CD4-positive, alpha-beta T cell (primary cell): ENCODE measurements around the gene ZDHHC1. TPM values are rescaled to one million over a fixed set of nuclear protein-coding genes. Genes with fewer than 3 reads are reported as not detected.

Experiments used
- ATAC-seq: fragments of 200-7000 bp; cut with Tn5 transposase; one replicate; pipeline ENCODE4 v1.10.0; 2022; ENCODE audit warnings: mild to moderate bottlenecking; ENCODE audit not compliant: poor library complexity
- CTCF ChIA-PET: fragments of 350-600 bp; sonication (Branson Sonifier 250); formaldehyde crosslinking; loops from one replicate; lab custom pipeline; 2021; ENCODE audit warnings: antibody characterized with exemption, inconsistent platforms; lab: Charles Lee
- POLR2A ChIA-PET: fragments of 350-600 bp; sonication (Branson Sonifier 250); formaldehyde crosslinking; loops from one replicate; lab custom pipeline; 2021; ENCODE audit warnings: antibody characterized with exemption, inconsistent platforms; lab: Charles Lee
- DNase-seq, 14 experiments: peaks; one replicate each; pipeline ENCODE4 v3.0.0-alpha.2; 2013 to 2020; ENCODE audit warnings: mixed read lengths in 2 of 14
- H3K27ac ChIP-seq, 2 donors: one replicate each; pipeline versions ENCODE4 v1.5.1 to v1.7.0; 2013; ENCODE audit warnings: low read length in 2 of 2, low read depth in 1 of 2, mild to moderate bottlenecking in 1 of 2
- H3K27me3 ChIP-seq, 2 experiments: 1 replicate in 1 of 2; 2 replicates in 1 of 2; pipeline versions ENCODE4 v1.6.1 to v1.7.0; 2013; ENCODE audit warnings: low read length in 2 of 2, control low read depth in 1 of 2, mild to moderate bottlenecking in 1 of 2, moderate library complexity in 1 of 2; ENCODE audit not compliant: insufficient read depth in 2 of 2, control insufficient read depth in 1 of 2
- H3K36me3 ChIP-seq: one replicate; pipeline ENCODE4 v1.6.1; 2013; ENCODE audit warnings: low read length, control low read depth; ENCODE audit not compliant: insufficient read depth
- H3K4me1 ChIP-seq: one replicate; pipeline ENCODE4 v1.6.1; 2013; ENCODE audit warnings: low read length, control low read depth; ENCODE audit not compliant: insufficient read depth
- H3K4me3 ChIP-seq: one replicate; pipeline ENCODE4 v1.5.1; 2013; ENCODE audit warnings: mild to moderate bottlenecking, low read length, moderate library complexity
- H3K9me3 ChIP-seq, 2 experiments: 1 replicate in 1 of 2; 2 replicates in 1 of 2; pipeline versions ENCODE4 v1.6.1 to v1.7.0; 2013; ENCODE audit warnings: low read length in 2 of 2, mild to moderate bottlenecking in 2 of 2, control low read depth in 1 of 2, moderate library complexity in 1 of 2; ENCODE audit not compliant: control insufficient read depth in 1 of 2, insufficient read depth in 1 of 2
- H3K27ac Mint-ChIP-seq: one replicate; pipeline ENCODE4 v1.8.0; 2020; ENCODE audit warnings: mixed read lengths
- H3K27me3 Mint-ChIP-seq: one replicate; pipeline ENCODE4 v1.8.0; 2021; ENCODE audit warnings: mixed read lengths
- H3K36me3 Mint-ChIP-seq: one replicate; pipeline ENCODE4 v1.8.0; 2021; ENCODE audit warnings: low read depth, mixed read lengths
- H3K4me1 Mint-ChIP-seq: one replicate; pipeline ENCODE4 v1.8.0; 2021; ENCODE audit warnings: low read depth, mixed read lengths
- H3K4me3 Mint-ChIP-seq: one replicate; pipeline ENCODE4 v1.8.0; 2020; ENCODE audit warnings: mild to moderate bottlenecking, mixed read lengths
- H3K9me3 Mint-ChIP-seq: one replicate; pipeline ENCODE4 v1.8.0; 2020; ENCODE audit warnings: mixed read lengths
- intact Hi-C, 2 experiments: fragments of 100-400 bp; cut with DNase I in 1 of 2; cut with micrococcal nuclease in 1 of 2; formaldehyde crosslinking; loops; one replicate each; pipeline versions ENCODE4 v1.15.1 to v1.9.0; 2023 to 2025; cut with DNase I, micrococcal nuclease
- total RNA-seq, 174 experiments: library from RNA in 2 of 174; stranded (reverse) in 2 of 174; gene quantifications; one replicate each; pipeline ENCODE4 v1.2.3 and lab custom pipeline; 2021 to 2026
- TF ChIP-seq, protein P1 (sequence below): fragments of 200-600 bp; IDR thresholded peaks from one replicate; pipeline ENCODE4 v1.8.0; 2022; ENCODE audit warnings: antibody characterized with exemption, mild to moderate bottlenecking

ZDHHC1 gene
- total RNA-seq, 2 experiments from 2014 or later, result 0.22 TPM; not detected in 1

DNA sequence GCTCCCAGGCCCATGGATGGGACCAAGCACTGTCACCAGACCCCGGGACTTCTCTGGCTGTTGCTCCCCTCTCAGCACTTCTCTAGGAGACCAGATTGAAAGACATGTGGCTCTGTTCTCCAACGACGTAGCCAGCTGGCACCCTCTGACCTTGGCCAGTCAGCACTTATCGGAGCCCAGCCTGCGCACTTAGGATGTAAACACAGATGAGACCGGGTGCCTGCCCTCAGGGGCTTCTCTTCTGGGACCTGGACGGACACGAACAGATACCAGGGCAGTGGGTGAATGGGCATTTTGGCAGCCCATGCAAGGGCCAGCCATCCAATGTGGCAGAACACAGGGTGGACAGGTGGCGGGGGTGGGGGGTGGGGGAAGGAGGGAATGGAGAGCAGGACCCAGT lies 6.6 kb downstream of the ZDHHC1 start:
- ChIA-PET CTCF (no interaction called here), POLR2A (no interaction called here)
- Histone ChIP-seq H3K4me1 (no peaks in the 10 kb centered on the region), H3K36me3 (no peaks in the 10 kb centered on the region), H3K27ac (no peak overlapping the region), H3K27me3 (peaks cover 4% of the 10 kb centered on the region in 2 experiments), H3K4me3 (no peak overlapping the region), H3K9me3 (no peaks in the 10 kb centered on the region)
- Mint-ChIP-seq H3K27ac (no peak overlapping the region), H3K36me3 (no peaks in the 10 kb centered on the region), H3K4me3 (no peak overlapping the region), H3K4me1 (no peaks in the 10 kb centered on the region), H3K27me3 (peaks cover 16% of the 10 kb centered on the region), H3K9me3 (no peaks in the 10 kb centered on the region)
- TF ChIP-seq, protein P1, sequence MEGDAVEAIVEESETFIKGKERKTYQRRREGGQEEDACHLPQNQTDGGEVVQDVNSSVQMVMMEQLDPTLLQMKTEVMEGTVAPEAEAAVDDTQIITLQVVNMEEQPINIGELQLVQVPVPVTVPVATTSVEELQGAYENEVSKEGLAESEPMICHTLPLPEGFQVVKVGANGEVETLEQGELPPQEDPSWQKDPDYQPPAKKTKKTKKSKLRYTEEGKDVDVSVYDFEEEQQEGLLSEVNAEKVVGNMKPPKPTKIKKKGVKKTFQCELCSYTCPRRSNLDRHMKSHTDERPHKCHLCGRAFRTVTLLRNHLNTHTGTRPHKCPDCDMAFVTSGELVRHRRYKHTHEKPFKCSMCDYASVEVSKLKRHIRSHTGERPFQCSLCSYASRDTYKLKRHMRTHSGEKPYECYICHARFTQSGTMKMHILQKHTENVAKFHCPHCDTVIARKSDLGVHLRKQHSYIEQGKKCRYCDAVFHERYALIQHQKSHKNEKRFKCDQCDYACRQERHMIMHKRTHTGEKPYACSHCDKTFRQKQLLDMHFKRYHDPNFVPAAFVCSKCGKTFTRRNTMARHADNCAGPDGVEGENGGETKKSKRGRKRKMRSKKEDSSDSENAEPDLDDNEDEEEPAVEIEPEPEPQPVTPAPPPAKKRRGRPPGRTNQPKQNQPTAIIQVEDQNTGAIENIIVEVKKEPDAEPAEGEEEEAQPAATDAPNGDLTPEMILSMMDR, result no peak
- DNase-seq (no peak), ATAC-seq (no peak)
- intact Hi-C loops, result loop anchor here in 1 of 2 experiments (10.0 kb wide), 1 partner anchor 435 kb away; no protein-coding TSS in a partner anchor

DNA sequence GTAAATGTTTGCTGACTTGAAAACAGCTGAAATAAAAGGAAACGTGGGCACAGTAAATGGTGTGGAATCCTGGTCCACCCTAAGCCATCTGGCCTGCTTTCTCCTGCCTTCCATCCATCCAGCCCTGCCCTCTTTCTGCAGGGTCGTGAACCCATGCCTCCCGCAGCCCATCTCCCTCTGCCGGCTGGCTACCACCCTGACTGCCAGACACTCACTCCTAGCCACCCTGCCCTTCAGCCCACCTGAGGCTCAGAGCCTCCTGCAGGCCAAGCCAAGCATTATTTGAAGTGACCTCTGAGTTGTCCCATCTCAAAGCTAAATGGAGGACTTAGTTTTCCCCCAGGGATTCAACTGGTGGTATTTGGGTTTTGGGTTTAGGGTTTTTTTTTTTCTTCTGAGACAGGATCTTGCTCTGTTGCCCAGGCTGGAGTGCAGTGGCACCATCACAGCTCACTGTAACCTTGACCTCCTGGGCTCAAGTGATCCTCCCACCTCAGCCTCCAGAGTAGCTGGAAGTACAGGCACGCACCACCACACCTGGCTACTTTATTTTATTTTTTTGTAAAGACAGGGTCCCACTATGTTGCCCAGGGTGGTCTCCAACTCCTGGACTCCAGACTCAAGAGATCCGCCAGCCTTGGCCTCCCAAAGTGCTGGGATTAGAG lies 8.4 kb downstream of the ZDHHC1 start:
- H3K27me3 ChIP-seq, result peaks cover 0 to 4% of the 10 kb centered on the region in 2 experiments
- Mint-ChIP-seq H3K4me1 (no peaks in the 10 kb centered on the region), H3K4me3 (no peak overlapping the region), H3K27ac (no peak overlapping the region), H3K27me3 (peaks cover 13% of the 10 kb centered on the region), H3K9me3 (no peaks in the 10 kb centered on the region), H3K36me3 (no peaks in the 10 kb centered on the region)
- no peak for ATAC-seq
- ChIA-PET CTCF (no interaction called here), POLR2A (no interaction called here)
- H3K4me1 ChIP-seq, result no peaks in the 10 kb centered on the region
- H3K9me3 ChIP-seq, result no peaks in the 10 kb centered on the region
- TF ChIP-seq, protein P1, result no peak
- intact Hi-C loops, result no loop called here
- no peaks in the 10 kb centered on the region for H3K36me3 ChIP-seq
- H3K27ac ChIP-seq, result no peak overlapping the region
- no peak for DNase-seq
- no peak overlapping the region for H3K4me3 ChIP-seq

DNA sequence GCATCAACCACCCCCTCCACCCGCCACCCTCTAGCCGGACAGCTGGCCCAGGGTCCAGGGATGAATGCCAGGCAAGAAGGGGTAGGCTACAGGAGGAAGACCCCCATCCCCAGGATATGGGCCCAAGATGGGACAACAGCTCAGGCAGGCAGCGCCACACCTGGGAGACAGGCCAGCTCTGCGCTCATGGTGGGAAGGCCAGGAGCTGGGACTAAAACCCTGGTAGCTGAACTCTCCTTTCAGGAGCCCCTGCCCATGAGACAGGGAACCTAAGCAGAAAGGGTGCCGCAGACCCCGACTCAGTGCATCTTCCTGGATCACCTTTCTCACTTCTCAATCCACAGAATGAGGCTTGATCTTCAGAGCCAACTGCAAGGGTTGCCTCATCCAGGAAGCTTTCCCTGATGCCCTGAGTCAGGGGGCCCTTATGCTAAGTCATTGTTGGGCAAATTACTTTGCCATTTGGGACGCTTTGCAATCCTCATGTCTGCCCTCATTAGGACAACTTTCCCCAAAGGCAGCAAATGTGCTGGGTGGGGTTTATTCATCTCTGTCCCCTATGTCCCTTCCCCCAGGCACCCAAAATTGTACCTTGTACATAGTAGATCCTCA lies 9.0 kb downstream of the ZDHHC1 start:
- no peak for ATAC-seq
- Histone ChIP-seq H3K4me3 (no peak overlapping the region), H3K27ac (no peak overlapping the region), H3K27me3 (peaks cover 0 to 6% of the 10 kb centered on the region in 2 experiments), H3K36me3 (no peaks in the 10 kb centered on the region), H3K4me1 (no peaks in the 10 kb centered on the region), H3K9me3 (no peaks in the 10 kb centered on the region)
- Mint-ChIP-seq H3K36me3 (no peaks in the 10 kb centered on the region), H3K9me3 (no peaks in the 10 kb centered on the region), H3K4me3 (no peak overlapping the region), H3K27ac (no peak overlapping the region), H3K4me1 (no peaks in the 10 kb centered on the region), H3K27me3 (peaks cover 15% of the 10 kb centered on the region)
- TF ChIP-seq, protein P1, result no peak
- ChIA-PET CTCF (no interaction called here), POLR2A (no interaction called here)
- DNase-seq, result no peak
- intact Hi-C loops, result no loop called here
